AG10803 (cell line): ENCODE measurements around the gene RNF224.
A peak's percentile ranks its signal among the peaks of the same experiment; 100 is the strongest.

Experiments
- DNase-seq: peaks from one replicate; pipeline ENCODE4 v3.0.0; 2010; ENCODE audit warnings: low read depth
- H3K4me3 ChIP-seq: 2 replicates; pipeline ENCODE4 v1.5.1; 2011; ENCODE audit warnings: mild to moderate bottlenecking, low read length, control low read depth
- CTCF ChIP-seq: conservative IDR thresholded peaks from 2 replicates; pipeline ENCODE4 v1.5.1; 2011; ENCODE audit warnings: mild to moderate bottlenecking, low read length, control low read depth, inconsistent platforms

The RNF224 gene

DNA sequence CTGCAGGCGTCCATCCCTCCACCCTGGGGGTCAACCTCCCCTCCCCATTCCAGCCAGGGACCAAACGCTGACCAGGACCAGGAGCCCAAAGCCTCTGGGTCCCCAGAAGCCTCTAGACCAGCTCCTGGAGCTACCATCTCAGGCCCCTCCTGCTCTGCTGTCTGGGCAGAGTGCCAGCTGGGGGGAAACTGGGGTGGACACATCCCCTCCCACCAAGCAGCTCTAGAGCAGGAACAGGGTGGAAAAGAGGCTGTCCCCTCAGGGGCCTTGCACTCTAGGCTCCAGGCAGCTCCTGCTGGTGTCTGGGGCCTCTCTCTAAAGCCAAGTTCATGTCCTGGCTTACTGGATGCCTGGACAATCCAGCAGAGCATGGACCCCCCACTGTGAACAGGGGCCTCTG lies 34.4 kb upstream of the RNF224 start:
- TF ChIP-seq CTCF: no peak
- H3K4me3 ChIP-seq: no peak overlapping the region
- DNase-seq: no peak

- TF ChIP-seq CTCF: no peak
- DNase-seq: no peak
- H3K4me3 ChIP-seq: no peak overlapping the region
These were observed 33.5 kb upstream of the RNF224 start for GRCh38 chr9:137193771-137194170.

DNA sequence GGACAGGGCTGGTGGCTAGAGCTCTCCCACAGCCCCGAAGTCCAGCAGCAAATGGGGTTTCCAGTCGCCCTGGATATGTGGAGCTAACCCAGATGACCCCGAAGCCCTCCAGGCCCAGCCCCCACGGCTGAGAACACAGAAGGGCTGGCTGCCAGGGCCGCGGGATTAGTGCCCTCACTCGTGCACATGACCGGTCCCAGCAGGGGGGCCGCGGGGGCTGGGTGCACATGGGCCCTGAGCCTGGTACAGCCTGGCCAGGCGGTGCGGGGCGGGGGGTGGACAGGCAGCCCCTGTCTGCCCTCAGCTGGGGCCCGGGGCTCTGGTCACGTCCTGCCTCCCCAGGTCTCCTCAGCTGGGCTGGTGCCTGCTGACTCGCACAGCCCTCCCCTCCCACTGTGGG lies 32.9 kb upstream of the RNF224 start:
- TF ChIP-seq CTCF: no peak
- DNase-seq: no peak
- no peak overlapping the region for H3K4me3 ChIP-seq

- no peak for TF ChIP-seq CTCF
- DNase-seq: no peak
- no peak overlapping the region for H3K4me3 ChIP-seq
These were observed 32.4 kb upstream of the RNF224 start for GRCh38 chr9:137194909-137195308.

GRCh38 chr9:137195525-137196220 lies 31.6 kb upstream of the RNF224 start:
- DNase-seq: no peak
- no peak overlapping the region for H3K4me3 ChIP-seq
- TF ChIP-seq CTCF: no peak

- peak overlapping the region; percentile 52 for H3K4me3 ChIP-seq
- DNase-seq: no peak
- no peak for TF ChIP-seq CTCF
These were observed 29.0 kb upstream of the RNF224 start for GRCh38 chr9:137198051-137198901.

GRCh38 chr9:137198902-137199283 lies 28.4 kb upstream of the RNF224 start:
- no peak for TF ChIP-seq CTCF

More at GRCh38 chr9:137198902-137199283, 28.4 kb upstream of the RNF224 start:
- no peak for DNase-seq
- H3K4me3 ChIP-seq: peak overlapping the region; percentile 52
